Right lobe of liver (tissue), 6 donors: Measurements from ENCODE around the gene PWP1. TPM values are rescaled to one million over a fixed set of nuclear protein-coding genes. Genes with fewer than 3 reads are reported as not detected.

Experiments
- ATAC-seq, 4 donors: fragments of 200-7000 bp; cut with Tn5 transposase; one replicate each; pipeline ENCODE4 v1.9.1; 2020; ENCODE audit warnings: mild to moderate bottlenecking in 4 of 4, moderate library complexity in 4 of 4
- DNase-seq, 3 donors: peaks; one replicate each; pipeline ENCODE4 v3.0.0-alpha.2; 2020
- H3K27ac ChIP-seq, 3 donors: fragments of 200-600 bp; one replicate each; pipeline ENCODE4 v1.8.0; 2022
- H3K27me3 ChIP-seq, 2 donors: fragments of 200-600 bp; one replicate each; pipeline ENCODE4 v1.8.0; 2022
- H3K36me3 ChIP-seq, 4 donors: fragments of 200-600 bp; sonication (generic) in 1 of 4; one replicate each; pipeline versions ENCODE4 v1.5.1 to v1.8.0; 2017 to 2022; ENCODE audit warnings: control low read depth in 1 of 4
- H3K4me1 ChIP-seq, 4 donors: fragments of 200-600 bp; sonication (generic) in 1 of 4; one replicate each; pipeline versions ENCODE4 v1.5.1 to v1.8.0; 2017 to 2022; ENCODE audit warnings: control low read depth in 1 of 4
- H3K4me3 ChIP-seq, 3 donors: fragments of 200-600 bp; one replicate each; pipeline ENCODE4 v1.8.0; 2022
- H3K9me3 ChIP-seq, 4 donors: fragments of 200-600 bp; sonication (generic) in 1 of 4; one replicate each; pipeline versions ENCODE4 v1.5.1 to v1.8.0; 2017 to 2022; ENCODE audit warnings: control low read depth in 1 of 4
- CTCF ChIP-seq, 4 donors: fragments of 200-600 bp in 3 of 4; fragments of 450-650 bp in 1 of 4; IDR thresholded peaks; one replicate each; pipeline versions ENCODE4 v1.5.1 to v1.8.0; 2016 to 2022; ENCODE audit warnings: antibody characterized with exemption in 4 of 4, mild to moderate bottlenecking in 2 of 4
- POLR2A ChIP-seq: fragments of 450-650 bp; IDR thresholded peaks from one replicate; pipeline ENCODE4 v1.6.1; 2017; ENCODE audit warnings: antibody characterized with exemption, mild to moderate bottlenecking
- WGBS: methylation state at CpG from one replicate; pipeline ENCODE4 v1.1.6; 2018; ENCODE audit warnings: low coverage, low lambda C conversion rate; ENCODE audit not compliant: insufficient coverage; ENCODE audit errors: missing lambda C conversion rate; 5-methylcytosine and 5-hydroxymethylcytosine counted together
- intact Hi-C, 2 donors: fragments of 100-400 bp; cut with DNase I; formaldehyde crosslinking; loops; one replicate each; pipeline versions ENCODE4 v1.11.2 to v1.14.1; 2022
- total RNA-seq, 6 experiments: library from RNA; depleted of rRNA in 2 of 6; stranded (reverse); fragments of >200 nt in 2 of 6; fragmentation: NEBNext Ultra II Directional in 3 of 6; extraction: Animal tissue kit (Norgen Biotek cat#: 25700) in 3 of 6; gene quantifications; one replicate each; pipeline versions ENCODE4 v1.1.0 to v1.2.4, GENCODE V29; 2016 to 2023
- donor health status: DM: no; HTN: yes; CAD: no.
- donor health status: DM: no; HTN: no; CAD: no.
- donor health status: DM: no; HTN: no; CAD: no.
- donor health status: DM: no; HTN: yes; CAD: no.
- donor health status: DM: no; HTN: yes; CAD: no.

Gene PWP1
- total RNA-seq, 6 experiments from 2014 or later: 10.1 to 47.3 (median 16.6) TPM

- ATAC-seq: peak in 3 of 4 donors; percentile 2 to 8 (median 2)
- Histone ChIP-seq H3K27ac (no peak overlapping the region), H3K36me3 (peaks cover 0 to 12% (median 2%) of the 10 kb centered on the region in 4 donors), H3K4me3 (peak overlapping the region; percentile 79 to 82 (median 81)), H3K9me3 (no peaks in the 10 kb centered on the region), H3K4me1 (peaks cover 0 to 18% (median 5%) of the 10 kb centered on the region in 4 donors), H3K27me3 (no peaks in the 10 kb centered on the region)
- intact Hi-C loops: loop anchor here in 1 of 2 donors (10.0 kb wide), 1 partner anchor 67 kb away; no protein-coding TSS in a partner anchor
- DNase-seq: peak in 1 of 3 donors; percentile 20
- 2% methylated on average over 10 of the region's 12 CpGs for WGBS
- TF ChIP-seq CTCF (IDR thresholded peaks at IDR 0.05) (no peak), POLR2A (no peak)
These were observed 75.9 kb downstream of the PWP1 start for GRCh38 chr12:107761502-107761904.

Other genes with a start within 250 kb of the PWP1 start
- gene PRDM4, start 75.3 kb downstream of the PWP1 start, total RNA-seq: 1 to 10 TPM; 5.9 to 8.2 (median 7.1) TPM
- not detected for gene ASCL4, start 88.9 kb downstream of the PWP1 start, total RNA-seq